HEK293T (cell line): Measurements from ENCODE around the gene TAS2R3.

Source experiments
- CTCF ChIA-PET: fragments of 350-600 bp; formaldehyde crosslinking; extraction: SDS; loops from one replicate; lab custom pipeline; 2021; ENCODE audit warnings: antibody characterized with exemption, inconsistent platforms; lab: Yijun Ruan, JAX
- POLR2A ChIA-PET: fragments of 350-600 bp; formaldehyde crosslinking; extraction: SDS; loops from one replicate; lab custom pipeline; 2020; ENCODE audit warnings: antibody characterized with exemption, inconsistent platforms; lab: Yijun Ruan, JAX
- DNase-seq: peaks from one replicate; pipeline ENCODE4 v3.0.0; 2012; ENCODE audit warnings: mixed read lengths; ENCODE audit errors: extremely low spot score
- ARNT ChIP-seq: fragments of 450-650 bp; IDR thresholded peaks from 2 replicates; pipeline ENCODE4 v1.6.1; 2017; ENCODE audit warnings: mild to moderate bottlenecking
- BHLHE40 ChIP-seq: fragments of 450-650 bp; IDR thresholded peaks from 2 replicates; pipeline ENCODE4 v1.6.1; 2016; ENCODE audit warnings: mild to moderate bottlenecking, moderate library complexity, borderline replicate concordance
- CTBP1 ChIP-seq: fragments of 450-650 bp; IDR thresholded peaks from 2 replicates; pipeline ENCODE4 v1.6.1; 2016; ENCODE audit warnings: borderline replicate concordance
- ELF4 ChIP-seq: fragments of 450-650 bp; IDR thresholded peaks from 2 replicates; pipeline ENCODE4 v1.6.1; 2017; ENCODE audit warnings: antibody characterized with exemption
- FOXA1 ChIP-seq: fragments of 450-650 bp; IDR thresholded peaks from 2 replicates; pipeline ENCODE4 v1.6.1; 2016; ENCODE audit warnings: mild to moderate bottlenecking
- FOXK2 ChIP-seq: fragments of 450-650 bp; IDR thresholded peaks from 2 replicates; pipeline ENCODE4 v1.6.1; 2016; ENCODE audit warnings: mild to moderate bottlenecking
- FOXM1 ChIP-seq: fragments of 450-650 bp; IDR thresholded peaks from 2 replicates; pipeline ENCODE4 v1.6.1; 2017; ENCODE audit warnings: mild to moderate bottlenecking, borderline replicate concordance
- HDGF ChIP-seq: fragments of 450-650 bp; IDR thresholded peaks from 2 replicates; pipeline ENCODE4 v1.6.1; 2017; ENCODE audit warnings: antibody characterized with exemption, borderline replicate concordance
- L3MBTL2 ChIP-seq: fragments of 450-650 bp; conservative IDR thresholded peaks from 2 replicates; pipeline ENCODE4 v1.6.1; 2016; ENCODE audit warnings: mild to moderate bottlenecking
- LEF1 ChIP-seq: fragments of 450-650 bp; IDR thresholded peaks from 2 replicates; pipeline ENCODE4 v1.6.1; 2017; ENCODE audit warnings: mild to moderate bottlenecking, borderline replicate concordance
- NFRKB ChIP-seq: fragments of 450-650 bp; IDR thresholded peaks from 2 replicates; pipeline ENCODE4 v1.6.1; 2016; ENCODE audit warnings: mild to moderate bottlenecking, moderate library complexity
- SP1 ChIP-seq: fragments of 450-650 bp; IDR thresholded peaks from 2 replicates; pipeline ENCODE4 v1.6.1; 2017
- SUZ12 ChIP-seq: fragments of 450-650 bp; IDR thresholded peaks from 2 replicates; pipeline ENCODE4 v1.6.1; 2016; ENCODE audit warnings: mild to moderate bottlenecking
- TARDBP ChIP-seq: fragments of 450-650 bp; IDR thresholded peaks from 2 replicates; pipeline ENCODE4 v1.6.1; 2016
- ZNF384 ChIP-seq: fragments of 450-650 bp; IDR thresholded peaks from 2 replicates; pipeline ENCODE4 v1.6.1; 2016
- TF ChIP-seq, protein P1 (sequence below): fragments of 450-650 bp; IDR thresholded peaks from 2 replicates; pipeline ENCODE4 v1.6.1; 2016

TAS2R3 gene

DNA sequence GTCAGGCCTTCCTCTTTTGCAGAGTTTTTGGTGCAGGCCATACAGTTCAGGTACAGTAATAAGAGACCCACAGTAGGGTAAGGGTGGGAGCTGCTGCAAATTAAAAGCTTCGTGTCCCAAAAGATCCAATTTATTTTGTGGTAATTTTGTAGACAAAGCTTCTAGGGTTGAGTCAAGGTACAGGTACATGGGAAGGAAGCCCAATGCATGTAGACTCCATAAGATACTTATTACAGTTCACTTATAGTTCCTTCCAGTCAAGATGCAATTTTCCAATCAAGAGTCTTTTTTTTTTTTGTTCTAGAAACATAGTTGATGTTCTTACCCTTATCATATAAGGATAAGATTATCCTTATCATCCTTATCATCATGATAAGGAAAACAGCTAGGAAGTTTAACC is 12.5 kb downstream of the TAS2R3 start, which contains the start of gene TAS2R4:
TSS of gene TAS2R4 (plus strand) at position 301 of the 400 bp plus-strand sequence. CDS start 1,815 bp downstream, outside the sequence.
- POLR2A ChIA-PET = no interaction called here
- TF ChIP-seq ELF4 (no peak), FOXA1 (no peak), FOXM1 (no peak), ARNT (no peak), TARDBP (no peak), L3MBTL2 (no peak), SUZ12 (no peak), HDGF (no peak), FOXK2 (no peak), CTBP1 (no peak)
- TF ChIP-seq, protein P1, sequence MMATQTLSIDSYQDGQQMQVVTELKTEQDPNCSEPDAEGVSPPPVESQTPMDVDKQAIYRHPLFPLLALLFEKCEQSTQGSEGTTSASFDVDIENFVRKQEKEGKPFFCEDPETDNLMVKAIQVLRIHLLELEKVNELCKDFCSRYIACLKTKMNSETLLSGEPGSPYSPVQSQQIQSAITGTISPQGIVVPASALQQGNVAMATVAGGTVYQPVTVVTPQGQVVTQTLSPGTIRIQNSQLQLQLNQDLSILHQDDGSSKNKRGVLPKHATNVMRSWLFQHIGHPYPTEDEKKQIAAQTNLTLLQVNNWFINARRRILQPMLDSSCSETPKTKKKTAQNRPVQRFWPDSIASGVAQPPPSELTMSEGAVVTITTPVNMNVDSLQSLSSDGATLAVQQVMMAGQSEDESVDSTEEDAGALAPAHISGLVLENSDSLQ = no peak
- no peak for DNase-seq
- CTCF ChIA-PET = interaction anchor here (1.2 kb wide), 1 partner anchor 9 kb away, joined by 9 read pairs; no protein-coding TSS in a partner anchor

DNA sequence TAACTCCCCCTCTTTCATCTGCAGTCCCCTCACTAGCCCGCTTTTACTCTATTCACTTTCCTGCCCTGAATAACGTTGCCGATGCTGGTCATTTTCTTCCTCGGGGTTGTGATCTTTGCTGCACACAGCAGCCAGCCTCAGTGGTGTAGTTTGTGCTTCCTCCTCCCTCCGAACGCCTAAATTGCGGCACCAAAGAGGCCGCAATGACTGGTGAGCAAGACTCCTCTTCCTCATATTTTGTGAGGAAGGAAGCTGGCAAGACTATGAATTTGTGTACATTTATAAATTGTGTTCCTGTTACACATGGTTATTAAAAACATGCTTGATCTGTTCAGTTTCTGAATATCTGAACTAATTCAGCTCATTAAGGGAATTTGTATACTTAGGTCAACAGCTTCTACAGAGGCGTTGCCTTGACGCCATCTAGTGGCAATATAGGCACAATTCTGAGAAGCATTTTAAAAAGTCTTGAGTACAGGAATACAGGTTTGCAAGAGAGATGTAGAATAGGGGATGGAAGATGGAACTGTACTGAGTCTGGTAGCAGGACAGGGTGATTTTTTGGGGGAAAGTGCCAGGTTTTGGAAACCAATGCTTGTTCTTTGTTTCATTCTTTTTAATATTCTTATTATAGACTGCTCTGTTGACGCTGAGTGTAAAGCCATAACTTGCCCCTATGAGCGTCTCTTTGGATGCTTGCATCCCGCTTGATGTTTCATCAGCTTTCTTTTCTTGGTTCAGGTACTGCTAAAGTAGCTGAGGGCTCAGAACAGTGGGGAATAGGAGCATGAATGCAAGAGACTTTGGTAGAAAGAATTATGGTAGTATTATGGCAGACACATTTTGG is 22.0 kb downstream of the TAS2R3 start:
- DNase-seq = peak; percentile 67
- TF ChIP-seq L3MBTL2 (no peak), TARDBP (no peak), ZNF384 (no peak), BHLHE40 (no peak), FOXK2 (no peak), FOXM1 (no peak), HDGF (no peak), LEF1 (no peak)
- TF ChIP-seq, protein P1 = no peak
- ChIA-PET POLR2A (interaction anchor here (1.8 kb wide), 1 partner anchor 25 kb away, joined by 4 read pairs; no protein-coding TSS in a partner anchor), CTCF (interaction anchor here (0.6 to 1.5 kb wide), 11 partner anchors 8 to 150 kb away, joined by 3 to 9 read pairs (median 4); partner anchors contain the start of gene TAS2R4)

DNA sequence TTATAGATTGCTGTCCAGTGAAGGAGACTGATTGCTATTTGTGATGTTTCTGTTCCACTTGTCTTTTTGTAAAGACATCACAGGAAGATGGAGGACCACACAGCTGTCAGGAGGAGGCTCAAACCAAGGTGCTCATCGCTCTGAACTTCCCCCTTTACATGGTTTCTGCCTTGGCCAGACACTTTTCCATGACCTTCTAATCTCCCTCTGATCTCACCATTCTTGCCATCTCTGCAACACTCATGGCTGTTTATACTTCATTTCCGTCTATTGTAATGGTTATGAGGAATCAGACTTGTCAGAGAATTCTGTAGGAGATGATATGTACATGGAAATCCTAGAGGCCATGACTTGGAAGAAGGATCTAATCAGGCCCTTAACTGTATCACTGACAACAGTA is 24.4 kb downstream of the TAS2R3 start:
- no peak for TF ChIP-seq FOXK2
- TF ChIP-seq, protein P1 = no peak
- no peak for TF ChIP-seq ELF4
- TF ChIP-seq SP1 = no peak
- no peak for TF ChIP-seq FOXA1
- TF ChIP-seq HDGF = no peak
- no peak for TF ChIP-seq CTBP1
- TF ChIP-seq TARDBP = no peak
- TF ChIP-seq NFRKB = no peak
- no peak for TF ChIP-seq ZNF384
- TF ChIP-seq ARNT = no peak
- no peak for TF ChIP-seq LEF1
- no peak for TF ChIP-seq FOXM1
- no peak for TF ChIP-seq SUZ12
- no peak for TF ChIP-seq L3MBTL2
- TF ChIP-seq BHLHE40 = no peak
- POLR2A ChIA-PET = no interaction called here
- DNase-seq = no peak
- CTCF ChIA-PET = no interaction called here

DNA sequence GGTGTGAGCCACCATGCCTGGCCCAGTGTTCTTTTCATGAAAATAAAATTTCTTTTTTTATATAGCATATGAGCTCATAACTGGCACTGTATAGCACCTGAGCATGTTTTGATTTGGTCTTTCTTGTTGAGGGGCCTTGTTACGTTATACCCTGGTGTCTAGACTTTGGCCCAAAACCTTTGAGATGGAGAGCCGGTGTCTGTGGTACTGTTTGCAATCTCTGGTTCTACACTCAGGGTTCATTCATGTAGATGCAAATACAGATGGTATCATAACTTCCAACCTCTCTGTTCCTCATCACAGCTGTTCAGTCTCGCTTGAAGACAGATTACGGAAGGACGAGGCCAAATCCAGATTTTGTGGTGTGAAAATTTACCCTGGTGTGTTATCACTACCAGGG is 26.0 kb downstream of the TAS2R3 start, which contains the start of gene TAS2R5:
TSS of gene TAS2R5 (plus strand) at position 301 of the 400 bp plus-strand sequence. CDS start 145 bp downstream, outside the sequence.
- ChIA-PET CTCF (no interaction called here), POLR2A (no interaction called here)
- DNase-seq = no peak
- TF ChIP-seq SUZ12 (no peak), BHLHE40 (no peak), ARNT (no peak), SP1 (no peak), FOXK2 (no peak), FOXM1 (no peak), CTBP1 (no peak), ZNF384 (no peak), NFRKB (no peak), LEF1 (no peak), ELF4 (no peak), TARDBP (no peak), L3MBTL2 (no peak), HDGF (no peak), FOXA1 (no peak)
- TF ChIP-seq, protein P1 = no peak

DNA sequence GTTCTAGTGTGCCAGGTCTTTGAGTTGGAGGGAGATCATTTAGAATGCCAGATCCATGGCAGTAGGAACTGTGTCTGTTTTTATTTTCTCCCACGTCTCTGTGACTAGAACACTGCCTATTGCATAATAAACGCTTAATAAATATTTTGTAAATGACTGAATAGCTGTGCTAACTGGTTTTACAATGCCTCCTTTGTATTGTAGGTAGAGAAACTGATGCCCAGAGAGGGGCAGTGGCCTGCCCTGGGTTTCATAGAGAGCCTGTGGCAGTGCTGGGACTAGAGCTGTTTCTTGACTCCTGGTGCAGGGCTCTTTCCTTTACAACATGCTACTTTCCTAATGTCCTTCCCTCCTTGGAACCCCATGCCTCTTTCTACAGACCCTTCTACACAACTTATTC is 28.6 kb downstream of the TAS2R3 start:
- TF ChIP-seq, protein P1 = no peak
- TF ChIP-seq L3MBTL2 (no peak), ARNT (no peak), BHLHE40 (no peak), FOXM1 (no peak), SP1 (no peak), SUZ12 (no peak), TARDBP (no peak), FOXA1 (no peak), CTBP1 (no peak), NFRKB (no peak), FOXK2 (no peak), HDGF (no peak), LEF1 (no peak), ZNF384 (no peak), ELF4 (no peak)
- ChIA-PET POLR2A (no interaction called here), CTCF (no interaction called here)
- no peak for DNase-seq
